SH-SY5Y (cell line): ENCODE data around the gene SPEM3.

ENCODE experiments used
- GATA2 ChIP-seq: IDR thresholded peaks from 2 replicates; pipeline ENCODE4 v1.6.1; 2011; ENCODE audit warnings: mild to moderate bottlenecking, low read depth, low read length
- GATA3 ChIP-seq: IDR thresholded peaks from 2 replicates; pipeline ENCODE4 v1.6.1; 2011; ENCODE audit warnings: low read depth, mild to moderate bottlenecking, low read length, moderate library complexity

- TF ChIP-seq GATA3 (no peak), GATA2 (no peak)
Measured at GRCh38 chr17:7384489-7385081, 44.1 kb upstream of the SPEM3 start.
